Measurements from ENCODE around the gene XPNPEP3. TPM values are rescaled to one million over a fixed set of nuclear protein-coding genes. Genes with fewer than 3 reads are reported as not detected.

XPNPEP3 gene
- total RNA-seq, result 20.9 and 22.5 TPM in 2 replicates
- long read RNA-seq, full-length matches to known transcripts, result 28 of 48 reads
- long read RNA-seq, partial matches to known transcripts, result 5 of 48 reads
- long read RNA-seq, other reads (novel, unspliced or antisense), result 15 of 48 reads

GRCh38 chr22:40856513-40857308 lies at the start of gene XPNPEP3, which contains the start of gene ST13:
XPNPEP3 (plus strand) TSS chr22:40857148; CDS start chr22:40857182, 34 bp downstream.
ST13 (minus strand) TSS chr22:40856639; CDS start chr22:40856540, 99 bp downstream.
- Mint-ChIP-seq H3K27ac (ENCODE audit: unreplicated experiment) (peak within 1 kb of the TSS; percentile 100), H3K4me3 (ENCODE audit: unreplicated experiment) (peak within 1 kb of the TSS; percentile 97), H3K27me3 (ENCODE audit: unreplicated experiment) (no peaks in the 10 kb centered on the region), H3K9me3 (ENCODE audit: unreplicated experiment) (no peaks in the 10 kb centered on the region), H3K36me3 (ENCODE audit: unreplicated experiment) (peaks cover 5% of the 10 kb centered on the region), H3K4me1 (ENCODE audit: unreplicated experiment) (peaks cover 51% of the 10 kb centered on the region)
- TF ChIP-seq CTCF (IDR thresholded peaks at IDR 0.05), result peak; percentile 42
- DNase-seq (ENCODE audit: extremely low spot score, unreplicated experiment), result peak; percentile 98

GRCh38 chr22:40808018-40808841 lies 48.7 kb upstream of the XPNPEP3 start:
- Mint-ChIP-seq H3K27ac (ENCODE audit: unreplicated experiment) (peak overlapping the region; percentile 81), H3K27me3 (ENCODE audit: unreplicated experiment) (no peaks in the 10 kb centered on the region), H3K36me3 (ENCODE audit: unreplicated experiment) (peaks cover 5% of the 10 kb centered on the region), H3K9me3 (ENCODE audit: unreplicated experiment) (no peaks in the 10 kb centered on the region), H3K4me1 (ENCODE audit: unreplicated experiment) (peaks cover 21% of the 10 kb centered on the region), H3K4me3 (ENCODE audit: unreplicated experiment) (peak overlapping the region; percentile 40)
- no peak for TF ChIP-seq CTCF (IDR thresholded peaks at IDR 0.05)
- DNase-seq (ENCODE audit: extremely low spot score, unreplicated experiment), result no peak

- no peak overlapping the region for H3K27ac Mint-ChIP-seq (ENCODE audit: unreplicated experiment)
- TF ChIP-seq CTCF (IDR thresholded peaks at IDR 0.05), result no peak
- peaks cover 23% of the 10 kb centered on the region for H3K4me1 Mint-ChIP-seq (ENCODE audit: unreplicated experiment)
- no peak for DNase-seq (ENCODE audit: extremely low spot score, unreplicated experiment)
- peaks cover 2% of the 10 kb centered on the region for H3K36me3 Mint-ChIP-seq (ENCODE audit: unreplicated experiment)
- no peaks in the 10 kb centered on the region for H3K9me3 Mint-ChIP-seq (ENCODE audit: unreplicated experiment)
- H3K4me3 Mint-ChIP-seq (ENCODE audit: unreplicated experiment), result no peak overlapping the region
- no peaks in the 10 kb centered on the region for H3K27me3 Mint-ChIP-seq (ENCODE audit: unreplicated experiment)
Measured at GRCh38 chr22:40813912-40814315, 43.0 kb upstream of the XPNPEP3 start.

GRCh38 chr22:40817737-40818136 lies 39.2 kb upstream of the XPNPEP3 start:
- Mint-ChIP-seq H3K36me3 (ENCODE audit: unreplicated experiment) (peaks cover 5% of the 10 kb centered on the region), H3K27ac (ENCODE audit: unreplicated experiment) (no peak overlapping the region), H3K4me1 (ENCODE audit: unreplicated experiment) (peaks cover 29% of the 10 kb centered on the region), H3K9me3 (ENCODE audit: unreplicated experiment) (no peaks in the 10 kb centered on the region), H3K4me3 (ENCODE audit: unreplicated experiment) (peak overlapping the region; percentile 98), H3K27me3 (ENCODE audit: unreplicated experiment) (no peaks in the 10 kb centered on the region)
- TF ChIP-seq CTCF (IDR thresholded peaks at IDR 0.05), result no peak
- DNase-seq (ENCODE audit: extremely low spot score, unreplicated experiment), result no peak
